ENCODE data around the gene NEDD4L.

Gene NEDD4L

DNA sequence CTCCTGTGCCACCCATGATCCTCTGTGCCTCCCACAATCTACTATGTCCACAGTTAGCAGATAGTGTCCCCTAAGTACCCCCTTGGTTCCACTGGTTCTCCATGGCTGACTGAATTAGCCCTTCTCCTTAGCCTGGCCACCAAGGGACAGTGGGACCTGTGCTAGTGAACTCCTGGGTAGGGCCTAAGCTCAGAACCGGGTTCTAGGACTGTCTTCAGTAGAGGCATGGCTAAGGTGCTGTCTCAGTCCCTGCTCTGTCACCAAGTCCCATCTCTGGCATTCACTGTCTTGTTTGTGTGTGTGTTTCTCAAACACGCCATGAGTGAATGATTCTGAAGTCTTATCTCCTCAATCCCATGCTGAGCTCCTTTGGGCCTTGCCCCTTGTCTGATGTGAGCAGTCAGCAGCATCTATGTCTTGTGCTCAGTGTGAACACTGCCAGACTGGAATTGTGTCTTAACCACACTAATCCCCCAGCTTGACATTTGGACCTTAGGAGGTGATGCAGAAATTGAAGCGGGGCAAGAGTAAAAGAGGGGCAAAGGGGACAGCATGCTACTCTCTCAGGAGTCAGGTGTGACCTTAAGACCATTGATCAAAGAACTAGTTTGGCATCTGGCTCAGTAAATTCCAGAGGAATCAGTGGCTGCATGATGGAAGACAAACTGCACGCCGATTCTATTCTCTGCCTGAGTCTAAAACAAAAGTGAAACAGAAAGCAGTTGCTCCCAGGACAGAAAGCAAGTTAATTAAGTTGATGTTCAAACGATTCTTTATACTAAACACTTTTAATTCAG lies 394.3 kb downstream of the NEDD4L start:
- no peak for DNase-seq (ENCODE audit: low spot score)
- CTCF ChIA-PET = no interaction called here

GRCh38 chr18:58438958-58439300 lies 394.9 kb downstream of the NEDD4L start:
- H3K27ac ChIP-seq = no peak overlapping the region
- TF ChIP-seq, protein P1, sequence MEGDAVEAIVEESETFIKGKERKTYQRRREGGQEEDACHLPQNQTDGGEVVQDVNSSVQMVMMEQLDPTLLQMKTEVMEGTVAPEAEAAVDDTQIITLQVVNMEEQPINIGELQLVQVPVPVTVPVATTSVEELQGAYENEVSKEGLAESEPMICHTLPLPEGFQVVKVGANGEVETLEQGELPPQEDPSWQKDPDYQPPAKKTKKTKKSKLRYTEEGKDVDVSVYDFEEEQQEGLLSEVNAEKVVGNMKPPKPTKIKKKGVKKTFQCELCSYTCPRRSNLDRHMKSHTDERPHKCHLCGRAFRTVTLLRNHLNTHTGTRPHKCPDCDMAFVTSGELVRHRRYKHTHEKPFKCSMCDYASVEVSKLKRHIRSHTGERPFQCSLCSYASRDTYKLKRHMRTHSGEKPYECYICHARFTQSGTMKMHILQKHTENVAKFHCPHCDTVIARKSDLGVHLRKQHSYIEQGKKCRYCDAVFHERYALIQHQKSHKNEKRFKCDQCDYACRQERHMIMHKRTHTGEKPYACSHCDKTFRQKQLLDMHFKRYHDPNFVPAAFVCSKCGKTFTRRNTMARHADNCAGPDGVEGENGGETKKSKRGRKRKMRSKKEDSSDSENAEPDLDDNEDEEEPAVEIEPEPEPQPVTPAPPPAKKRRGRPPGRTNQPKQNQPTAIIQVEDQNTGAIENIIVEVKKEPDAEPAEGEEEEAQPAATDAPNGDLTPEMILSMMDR (conservative IDR thresholded peaks at IDR 0.05; ENCODE audit: low read depth) = no peak
- DNase-seq (ENCODE audit: low spot score) = no peak
- CTCF ChIA-PET = no interaction called here
- POLR2A ChIA-PET (ENCODE audit: low non-redundant PET) = no interaction called here

More for the DNA sequence above, 394.3 kb downstream of the NEDD4L start:
- POLR2A ChIA-PET (ENCODE audit: low non-redundant PET) = no interaction called here
- H3K27ac ChIP-seq = no peak overlapping the region
- TF ChIP-seq, protein P1 (conservative IDR thresholded peaks at IDR 0.05; ENCODE audit: low read depth) = no peak

DNA sequence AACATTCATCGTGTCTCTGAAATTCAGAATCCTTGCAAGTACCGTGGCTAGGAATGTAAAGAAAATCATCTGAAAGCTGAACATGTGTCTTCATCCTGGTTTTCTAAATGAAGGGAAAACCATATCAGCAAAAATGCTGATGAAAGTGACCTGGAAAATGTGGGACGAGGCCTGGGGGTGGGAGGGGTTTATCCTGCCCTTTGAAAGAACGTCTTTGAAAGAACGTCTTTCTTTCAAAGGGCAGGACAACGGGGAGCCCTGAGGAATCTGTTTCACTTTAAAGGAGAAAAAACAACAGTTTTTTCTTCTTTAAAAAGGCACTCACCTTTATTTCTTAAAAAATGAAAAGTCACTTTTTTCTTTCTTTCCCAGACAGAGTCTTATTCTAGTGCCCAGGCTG lies 399.6 kb downstream of the NEDD4L start:
- CTCF ChIA-PET = no interaction called here
- DNase-seq (ENCODE audit: low spot score) = no peak
- TF ChIP-seq, protein P1 (conservative IDR thresholded peaks at IDR 0.05; ENCODE audit: low read depth) = no peak
- POLR2A ChIA-PET (ENCODE audit: low non-redundant PET) = no interaction called here
- no peak overlapping the region for H3K27ac ChIP-seq

DNA sequence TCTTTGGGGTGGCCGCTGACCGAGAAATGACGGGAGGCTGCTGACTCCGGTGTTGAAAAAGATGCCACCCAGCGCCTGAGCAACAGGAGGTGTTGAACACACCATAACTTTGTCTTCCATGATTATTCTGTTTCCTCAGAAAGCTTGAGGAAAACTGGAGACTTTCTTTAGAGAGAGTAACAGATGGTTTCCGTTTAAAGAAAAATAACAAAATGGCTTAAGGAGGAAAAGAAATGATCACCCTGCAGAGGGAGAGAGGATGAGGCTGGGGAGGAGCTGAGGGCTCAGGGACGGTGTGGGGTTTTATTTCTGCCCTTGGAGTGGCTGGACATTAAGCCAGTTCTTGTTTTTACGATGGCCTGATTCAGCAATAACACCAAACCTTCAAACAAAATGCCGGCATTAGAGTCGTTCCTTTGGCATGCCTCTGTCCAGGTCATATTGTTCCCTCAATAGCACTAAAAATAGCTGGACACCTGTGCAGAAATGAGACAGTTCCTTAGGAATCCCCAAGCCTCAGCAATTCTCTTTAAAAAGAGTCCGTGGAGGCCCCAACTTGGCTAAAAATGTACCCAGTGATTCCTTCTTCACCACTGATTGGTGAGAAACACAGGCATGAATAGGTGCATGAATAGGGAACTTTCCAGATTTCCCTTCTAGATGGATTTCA lies 402.5 kb downstream of the NEDD4L start:
- POLR2A ChIA-PET (ENCODE audit: low non-redundant PET) = no interaction called here
- no peak overlapping the region for H3K27ac ChIP-seq
- TF ChIP-seq, protein P1 (conservative IDR thresholded peaks at IDR 0.05; ENCODE audit: low read depth) = no peak
- CTCF ChIA-PET = no interaction called here
- no peak for DNase-seq (ENCODE audit: low spot score)

DNA sequence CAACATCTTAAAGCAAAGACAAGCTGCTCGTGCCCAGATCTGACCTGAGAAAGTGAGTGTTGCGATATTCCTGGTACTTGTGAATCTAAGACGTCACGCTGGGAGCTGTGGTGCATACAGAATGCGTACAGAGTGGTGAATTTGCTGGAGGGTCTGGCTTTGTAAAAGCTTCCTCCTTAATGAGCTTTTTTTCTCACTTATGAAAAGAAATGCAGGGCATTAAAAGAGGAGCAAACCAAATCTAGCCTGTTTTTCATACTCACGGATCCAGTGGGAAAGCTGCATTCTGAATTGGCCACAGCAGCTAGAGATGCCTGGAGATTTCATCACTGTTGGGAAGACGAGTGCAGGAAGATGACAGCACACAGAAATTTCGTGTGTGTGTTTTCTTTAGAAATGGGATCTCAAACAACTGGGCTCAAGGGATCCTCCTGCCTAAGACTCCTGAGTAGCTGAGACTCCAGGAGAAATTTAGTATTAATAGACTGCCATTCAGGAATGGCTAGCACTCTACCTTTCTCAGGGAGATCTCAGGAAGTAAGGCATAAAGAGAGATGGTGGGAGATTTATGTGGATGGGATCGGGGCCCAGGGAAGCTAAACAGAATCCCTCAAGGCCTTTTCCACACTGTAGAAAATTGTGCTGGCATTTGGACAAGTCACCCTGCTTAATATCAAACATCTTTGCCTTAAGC lies 403.5 kb downstream of the NEDD4L start:
- ChIA-PET POLR2A (ENCODE audit: low non-redundant PET) (no interaction called here), CTCF (no interaction called here)
- no peak for DNase-seq (ENCODE audit: low spot score)
- no peak overlapping the region for H3K27ac ChIP-seq
- TF ChIP-seq, protein P1 (conservative IDR thresholded peaks at IDR 0.05; ENCODE audit: low read depth) = no peak

DNA sequence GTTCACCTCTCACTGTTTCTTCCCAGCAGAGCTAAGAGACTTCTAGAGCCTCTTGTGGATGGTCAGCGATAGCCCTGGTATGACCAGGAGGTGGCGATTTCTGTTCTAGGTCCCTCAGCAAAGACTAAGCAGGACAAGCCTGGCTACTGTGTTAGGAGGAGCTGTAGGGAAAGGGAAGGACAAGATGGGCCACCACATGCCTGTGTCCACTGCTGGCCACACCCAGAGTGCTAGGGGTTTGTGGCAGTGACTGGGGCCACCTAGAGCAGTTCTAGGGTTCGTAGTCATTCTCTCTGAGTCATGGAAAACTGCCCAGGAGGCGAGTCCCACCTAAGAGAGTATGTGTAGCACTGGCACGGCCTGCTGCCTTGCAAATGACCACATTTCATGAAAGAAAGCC lies 405.4 kb downstream of the NEDD4L start:
- TF ChIP-seq, protein P1 (conservative IDR thresholded peaks at IDR 0.05; ENCODE audit: low read depth) = no peak
- H3K27ac ChIP-seq = no peak overlapping the region
- ChIA-PET CTCF (no interaction called here), POLR2A (ENCODE audit: low non-redundant PET) (no interaction called here)
- DNase-seq (ENCODE audit: low spot score) = no peak
